Ovary (tissue), 9 donors: ENCODE measurements around the gene VASP. TPM values are rescaled to one million over a fixed set of nuclear protein-coding genes. Genes with fewer than 3 reads are reported as not detected.
A peak's percentile ranks its signal among the peaks of the same experiment; 100 is the strongest.

Experiments
- DNase-seq, 5 donors: peaks; one replicate each; pipeline ENCODE4 v3.0.0-alpha.2; 2019 to 2020
- H3K27ac ChIP-seq, 2 donors: fragments of 200-600 bp; one replicate each; pipeline versions ENCODE4 v1.5.1 to v1.8.0; 2019 to 2022
- H3K27me3 ChIP-seq: fragments of 200-600 bp; one replicate; pipeline ENCODE4 v1.8.0; 2022
- H3K36me3 ChIP-seq: fragments of 200-600 bp; sonication (generic); one replicate; pipeline ENCODE4 v1.5.1; 2019
- H3K4me1 ChIP-seq: one replicate; pipeline ENCODE4 v1.8.1; 2013; ENCODE audit warnings: mild to moderate bottlenecking, moderate library complexity; ENCODE audit not compliant: insufficient read depth
- H3K4me3 ChIP-seq: fragments of 200-600 bp; sonication (generic); one replicate; pipeline ENCODE4 v1.5.1; 2017
- H3K9me3 ChIP-seq, 2 donors: fragments of 200-600 bp in 1 of 2; sonication (generic) in 1 of 2; one replicate each; pipeline versions ENCODE4 v1.5.1 to v1.8.1; 2013 to 2019; ENCODE audit warnings: mild to moderate bottlenecking in 1 of 2, moderate library complexity in 1 of 2
- EP300 ChIP-seq: sonication (generic); formaldehyde crosslinking; IDR thresholded peaks from one replicate; pipeline ENCODE4 v1.6.1; 2017; ENCODE audit warnings: antibody characterized with exemption
- POLR2A ChIP-seq: fragments of 450-650 bp; IDR thresholded peaks from one replicate; pipeline ENCODE4 v1.6.1; 2017; ENCODE audit warnings: antibody characterized with exemption, mild to moderate bottlenecking, moderate library complexity
- WGBS, 3 donors: extraction: QIAGEN DNeasy Blood & Tissue Kit in 1 of 3; methylation state at CpG; one replicate each; pipeline versions ENCODE4 v1.1.5 to v1.1.7; 2013 to 2017; 5-methylcytosine and 5-hydroxymethylcytosine counted together
- intact Hi-C, 4 donors: fragments of 100-400 bp; cut with DNase I; formaldehyde crosslinking; loops; one replicate each; pipeline versions ENCODE4 v1.11.0 to v1.15.1; 2022 to 2023
- polyA plus RNA-seq, 2 donors: library from polyadenylated mRNA; stranded (reverse); fragments of 200-250 nt in 1 of 2; fragments of 350-450 nt in 1 of 2; fragmentation: Illumina TruSeq in 1 of 2; extraction: RNeasy Lipid Tissue Mini Kit (QIAGEN cat#74804) in 1 of 2; gene quantifications; one replicate each; pipeline ENCODE4 v1.2.3, GENCODE V29; 2013 to 2014
- total RNA-seq, 7 donors: library from RNA; depleted of rRNA in 2 of 7; stranded (reverse); fragments of >200 nt in 2 of 7; fragmentation: NEBNext Ultra II Directional in 3 of 7; extraction: Animal tissue kit (Norgen Biotek cat#: 25700) in 3 of 7; gene quantifications; one replicate each; pipeline versions ENCODE4 v1.1.0 to v1.2.4, GENCODE V29; 2016 to 2023
- TF ChIP-seq, protein P1 (sequence below), 3 donors: fragments of 450-650 bp in 2 of 3; fragments of 200-600 bp in 1 of 3; IDR thresholded peaks; one replicate each; pipeline versions ENCODE4 v1.5.1 to v1.8.0; 2016 to 2022; ENCODE audit warnings: antibody characterized with exemption in 3 of 3, mild to moderate bottlenecking in 1 of 3
- donor health status: DM: no; HTN: no; CAD: no; lungs with moderate emphysema.
- donor health status: DM: no; HTN: no; CAD: no.
- donor health status: Bipolar disorder and iron deficiency.
- donor health status: DM: yes; HTN: yes; CAD: no.
- donor health status: DM: no; HTN: no; CAD: no.
- donor health status: DM: yes; HTN: yes; CAD: no.

The VASP gene
- total and polyA plus RNA-seq, 9 donors, result 15.7 to 83.2 (median 49.0) TPM

DNA sequence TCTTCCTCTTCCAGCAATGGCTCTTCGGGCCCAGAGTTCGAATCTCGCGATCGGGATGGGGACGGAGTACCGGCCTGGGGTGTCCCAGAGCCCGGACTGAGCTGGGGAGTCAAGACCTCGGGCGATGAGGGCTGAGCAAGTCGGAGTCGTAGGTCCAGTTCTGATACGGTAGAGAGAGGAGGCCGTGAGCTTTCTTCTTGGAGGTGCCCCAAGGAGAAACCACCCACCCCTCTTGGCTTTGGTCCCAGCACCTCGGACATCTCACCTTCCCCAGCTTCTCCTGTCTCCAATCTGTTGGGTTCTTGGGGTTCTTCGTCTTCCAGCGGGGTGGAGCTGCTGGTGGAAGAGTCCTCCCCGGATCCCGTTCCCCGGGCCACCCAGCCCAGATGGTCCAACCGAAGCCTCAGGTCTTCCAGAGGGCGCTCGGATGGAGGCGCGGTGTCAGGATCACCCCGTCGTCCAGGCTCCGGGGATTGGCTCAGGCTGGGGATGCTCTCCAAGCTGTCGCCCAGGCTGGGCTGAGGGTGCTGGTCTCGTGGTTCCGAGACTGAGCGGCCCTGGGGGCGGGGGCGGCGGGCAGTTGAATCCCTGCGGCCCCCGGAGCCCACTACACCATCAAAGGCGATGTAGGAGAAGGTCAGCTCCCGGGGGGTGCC, 12.9 kb upstream of the VASP start:
- no peaks in the 10 kb centered on the region for H3K36me3 ChIP-seq
- H3K4me1 ChIP-seq, result peaks cover 9% of the 10 kb centered on the region
- H3K4me3 ChIP-seq, result no peak overlapping the region
- DNase-seq, result no peak
- TF ChIP-seq EP300 (no peak), POLR2A (no peak)
- TF ChIP-seq, protein P1, sequence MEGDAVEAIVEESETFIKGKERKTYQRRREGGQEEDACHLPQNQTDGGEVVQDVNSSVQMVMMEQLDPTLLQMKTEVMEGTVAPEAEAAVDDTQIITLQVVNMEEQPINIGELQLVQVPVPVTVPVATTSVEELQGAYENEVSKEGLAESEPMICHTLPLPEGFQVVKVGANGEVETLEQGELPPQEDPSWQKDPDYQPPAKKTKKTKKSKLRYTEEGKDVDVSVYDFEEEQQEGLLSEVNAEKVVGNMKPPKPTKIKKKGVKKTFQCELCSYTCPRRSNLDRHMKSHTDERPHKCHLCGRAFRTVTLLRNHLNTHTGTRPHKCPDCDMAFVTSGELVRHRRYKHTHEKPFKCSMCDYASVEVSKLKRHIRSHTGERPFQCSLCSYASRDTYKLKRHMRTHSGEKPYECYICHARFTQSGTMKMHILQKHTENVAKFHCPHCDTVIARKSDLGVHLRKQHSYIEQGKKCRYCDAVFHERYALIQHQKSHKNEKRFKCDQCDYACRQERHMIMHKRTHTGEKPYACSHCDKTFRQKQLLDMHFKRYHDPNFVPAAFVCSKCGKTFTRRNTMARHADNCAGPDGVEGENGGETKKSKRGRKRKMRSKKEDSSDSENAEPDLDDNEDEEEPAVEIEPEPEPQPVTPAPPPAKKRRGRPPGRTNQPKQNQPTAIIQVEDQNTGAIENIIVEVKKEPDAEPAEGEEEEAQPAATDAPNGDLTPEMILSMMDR (IDR thresholded peaks at IDR 0.05), result no peak
- H3K9me3 ChIP-seq, result no peaks in the 10 kb centered on the region
- H3K27ac ChIP-seq, result no peak overlapping the region
- peaks cover 3% of the 10 kb centered on the region for H3K27me3 ChIP-seq
- 92 to 95% (median 94%) methylated on average over 38 to 39 of the region's 39 CpGs for WGBS, 3 donors
- intact Hi-C loops, result no loop called here

DNA sequence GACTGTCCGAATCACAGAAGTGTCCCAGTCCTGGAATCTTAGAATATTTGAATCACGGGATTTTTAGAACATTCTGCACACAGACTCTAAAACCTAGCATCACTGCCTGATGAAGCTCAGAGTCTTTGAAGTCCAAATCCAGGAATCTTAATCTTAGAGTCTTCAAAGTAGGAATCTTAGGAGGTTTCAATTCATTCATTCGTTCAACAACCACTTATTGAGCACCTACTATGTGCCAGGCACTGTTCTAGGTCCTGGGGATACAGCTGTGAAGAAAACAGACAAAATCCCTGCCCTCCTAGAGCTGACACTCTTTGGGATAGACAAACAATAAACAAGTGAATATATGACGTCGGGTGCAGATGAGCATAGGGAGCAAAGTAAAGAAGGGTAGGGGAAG, 12.1 kb upstream of the VASP start:
- Histone ChIP-seq H3K4me3 (no peak overlapping the region), H3K9me3 (no peaks in the 10 kb centered on the region), H3K36me3 (no peaks in the 10 kb centered on the region), H3K27me3 (peaks cover 3% of the 10 kb centered on the region), H3K4me1 (peaks cover 9% of the 10 kb centered on the region), H3K27ac (no peak overlapping the region)
- intact Hi-C loops, result no loop called here
- no peak for DNase-seq
- no peak for TF ChIP-seq POLR2A
- TF ChIP-seq, protein P1 (IDR thresholded peaks at IDR 0.05), result no peak
- 75 to 80% (median 77%) methylated on average over 5 of the region's 5 CpGs for whole genome bisulfite sequencing, 3 donors

DNA sequence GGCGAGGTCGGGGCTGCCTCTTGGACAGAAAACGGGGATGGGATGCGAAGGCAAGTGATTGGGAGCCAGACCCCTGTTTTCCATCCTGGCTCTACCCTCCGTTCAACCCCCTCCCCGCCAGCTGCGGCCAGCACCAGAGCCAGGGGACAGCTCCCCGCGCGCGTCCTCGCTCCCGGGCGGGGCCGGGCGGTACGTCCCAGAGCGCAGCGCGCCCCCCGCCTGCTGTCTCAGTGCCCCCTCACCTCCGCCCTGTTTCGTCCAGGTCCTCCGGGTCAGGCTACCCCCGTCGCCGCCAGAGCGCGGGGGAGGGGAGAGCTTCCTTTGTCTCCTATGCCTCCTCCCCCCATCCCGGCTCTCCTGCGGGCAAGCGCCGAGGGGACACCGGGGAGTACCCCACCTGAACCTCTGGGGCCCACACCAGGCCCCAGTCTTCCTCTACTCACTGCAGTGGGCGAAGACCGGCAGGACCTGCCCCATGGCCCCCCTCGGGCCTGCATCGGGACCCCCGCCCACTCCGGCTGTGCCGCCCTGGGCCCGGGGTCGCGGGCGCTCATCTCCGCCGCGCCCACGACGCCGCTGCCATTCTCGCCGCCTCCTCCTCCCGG, 10.8 kb upstream of the VASP start:
- no peak overlapping the region for H3K27ac ChIP-seq

DNA sequence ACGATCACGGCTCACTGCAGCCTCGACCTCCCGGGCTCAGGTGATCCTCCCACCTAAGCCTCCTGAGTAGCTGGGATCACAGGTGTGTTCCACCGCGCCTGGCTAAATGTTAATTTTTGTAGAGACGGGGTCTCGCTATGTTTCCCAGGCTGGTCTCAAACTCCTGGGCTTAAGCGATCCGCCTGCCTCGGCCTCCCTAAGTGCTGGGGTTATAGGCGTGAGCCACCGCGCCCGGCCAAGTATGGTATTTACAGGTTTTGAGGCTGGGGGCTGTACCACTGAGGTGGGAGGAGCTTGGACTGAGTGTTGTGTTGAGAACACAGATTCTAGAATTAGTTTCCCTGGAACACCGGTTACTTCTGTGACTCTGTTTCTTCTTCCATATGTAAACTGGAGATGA, 9.5 kb upstream of the VASP start:
- H3K4me3 ChIP-seq, result no peak overlapping the region
- DNase-seq, result no peak
- H3K27ac ChIP-seq, result no peak overlapping the region
- no peaks in the 10 kb centered on the region for H3K36me3 ChIP-seq
- 10 to 26% (median 19%) methylated on average over 16 of the region's 16 CpGs for WGBS, 3 donors
- peaks cover 3% of the 10 kb centered on the region for H3K27me3 ChIP-seq
- H3K9me3 ChIP-seq, result no peaks in the 10 kb centered on the region
- intact Hi-C loops, result no loop called here
- peaks cover 9% of the 10 kb centered on the region for H3K4me1 ChIP-seq
- TF ChIP-seq POLR2A (no peak), EP300 (no peak)
- TF ChIP-seq, protein P1 (IDR thresholded peaks at IDR 0.05), result no peak

More for the DNA sequence above, 10.8 kb upstream of the VASP start:
- H3K4me3 ChIP-seq, result peak overlapping the region; percentile 50
- WGBS, 3 donors, result 1% methylated on average over 29 to 54 of the region's 54 CpGs
- intact Hi-C loops, result no loop called here
- TF ChIP-seq, protein P1 (IDR thresholded peaks at IDR 0.05), result no peak
- no peak for TF ChIP-seq EP300
- no peak for TF ChIP-seq POLR2A
- no peaks in the 10 kb centered on the region for H3K36me3 ChIP-seq
- H3K9me3 ChIP-seq, result no peaks in the 10 kb centered on the region
- peaks cover 3% of the 10 kb centered on the region for H3K27me3 ChIP-seq
- H3K4me1 ChIP-seq, result peaks cover 9% of the 10 kb centered on the region
- DNase-seq, result peak in 3 of 5 donors; percentile 40 to 73 (median 70)
